NCI-H510A (cell line): ENCODE results near the gene GRAP2.
"Not testable (repeated sequence)": the region's sequence is repeated elsewhere in the genome, so short reads cannot be mapped to it uniquely, and the experiment has no call there.

Experiments used
- DNase-seq: peaks from one replicate; lab custom pipeline; 2025; lab: John Stamatoyannopoulos, UW

Gene GRAP2

GRCh38 chr22:39967103-39967829, 66.4 kb downstream of the GRAP2 start:
- DNase-seq, result no peak

GRCh38 chr22:39967996-39968972, 67.4 kb downstream of the GRAP2 start:
- DNase-seq, result no peak

- no peak for DNase-seq
Observed at GRCh38 chr22:39970742-39971141, 69.9 kb downstream of the GRAP2 start.

- no peak for DNase-seq
Observed at GRCh38 chr22:39972641-39973040, 71.8 kb downstream of the GRAP2 start.

- no peak for DNase-seq
Observed at GRCh38 chr22:39973656-39974055, 72.8 kb downstream of the GRAP2 start.

- no peak for DNase-seq
Observed at GRCh38 chr22:39974065-39974464, 73.2 kb downstream of the GRAP2 start.

GRCh38 chr22:39979048-39979447, 78.2 kb downstream of the GRAP2 start:
- DNase-seq, result no peak

- no peak for DNase-seq
Observed at GRCh38 chr22:39979458-39979857, 78.6 kb downstream of the GRAP2 start.

- DNase-seq, result no peak
Observed at GRCh38 chr22:39980596-39980995, 79.7 kb downstream of the GRAP2 start.

GRCh38 chr22:39983346-39983745, 82.5 kb downstream of the GRAP2 start:
- DNase-seq, result no peak

GRCh38 chr22:39984006-39984405, 83.1 kb downstream of the GRAP2 start:
- no peak for DNase-seq

- no peak for DNase-seq
Observed at GRCh38 chr22:39984746-39985145, 83.9 kb downstream of the GRAP2 start.

GRCh38 chr22:39985383-39986035, 84.6 kb downstream of the GRAP2 start:
- DNase-seq, result no peak

GRCh38 chr22:39988386-39989114, 87.7 kb downstream of the GRAP2 start:
- no peak for DNase-seq

GRCh38 chr22:39989633-39990032, 88.7 kb downstream of the GRAP2 start:
- no peak for DNase-seq

- DNase-seq, result no peak
Observed at GRCh38 chr22:39990686-39991085, 89.8 kb downstream of the GRAP2 start.

GRCh38 chr22:39991159-39991860, 90.4 kb downstream of the GRAP2 start:
- DNase-seq, result no peak

GRCh38 chr22:39992088-39992826, 91.4 kb downstream of the GRAP2 start:
- no peak for DNase-seq

- DNase-seq, result not testable (repeated sequence)
Observed at GRCh38 chr22:39992894-39993293, 92.0 kb downstream of the GRAP2 start.

- DNase-seq, result no peak
Observed at GRCh38 chr22:39994041-39994565, 93.2 kb downstream of the GRAP2 start.
